ACHN (cell line): ENCODE measurements around the gene LRG1.
A peak's percentile ranks its signal among the peaks of the same experiment; 100 is the strongest.
"Not testable (repeated sequence)": the region's sequence is repeated elsewhere in the genome, so short reads cannot be mapped to it uniquely, and the experiment has no call there.

Experiments
- DNase-seq: peaks from one replicate; pipeline ENCODE4 v3.0.0-alpha.2; 2015
- in situ Hi-C: cut with HindIII; loops from 2 replicates; pipeline ENCODE4 v1.10.0; 2017; ENCODE audit warnings: low sequenced_read_pairs, low pct_ligation_motif_present, low pct_unique_long_range_greater_than_20kb

The LRG1 gene

DNA sequence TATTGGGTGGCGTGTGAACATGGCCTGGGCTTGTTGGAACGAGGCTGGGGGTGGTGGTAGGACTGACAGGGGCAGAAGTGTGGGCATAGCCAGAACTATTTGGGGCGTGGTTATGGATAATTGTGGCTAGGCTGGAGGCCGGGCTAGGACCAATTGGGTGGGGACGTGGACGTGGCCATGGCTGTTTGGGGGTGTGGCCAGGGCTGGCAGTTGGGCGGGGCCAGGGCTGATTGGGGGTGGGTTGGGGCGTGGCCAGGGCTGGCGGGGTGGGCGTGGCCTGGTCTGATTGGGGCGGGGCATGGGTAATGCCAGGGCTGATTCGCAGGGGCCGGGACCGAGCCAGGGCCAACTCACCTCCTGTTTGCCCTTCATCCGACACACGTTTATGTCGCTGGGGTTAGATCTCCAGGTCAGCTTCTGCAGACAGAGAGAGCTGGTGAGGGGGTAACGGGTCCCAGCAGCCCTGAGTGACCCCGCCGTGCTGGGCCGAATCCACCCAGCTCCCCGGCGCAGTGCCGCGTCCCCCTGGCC lies 16.8 kb upstream of the LRG1 start:
- peak; percentile 11 for DNase-seq

GRCh38 chr19:4555657-4556561 lies 16.1 kb upstream of the LRG1 start:
- in situ Hi-C loops = no loop called here

More for the DNA sequence above, 16.8 kb upstream of the LRG1 start:
- in situ Hi-C loops = no loop called here

DNA sequence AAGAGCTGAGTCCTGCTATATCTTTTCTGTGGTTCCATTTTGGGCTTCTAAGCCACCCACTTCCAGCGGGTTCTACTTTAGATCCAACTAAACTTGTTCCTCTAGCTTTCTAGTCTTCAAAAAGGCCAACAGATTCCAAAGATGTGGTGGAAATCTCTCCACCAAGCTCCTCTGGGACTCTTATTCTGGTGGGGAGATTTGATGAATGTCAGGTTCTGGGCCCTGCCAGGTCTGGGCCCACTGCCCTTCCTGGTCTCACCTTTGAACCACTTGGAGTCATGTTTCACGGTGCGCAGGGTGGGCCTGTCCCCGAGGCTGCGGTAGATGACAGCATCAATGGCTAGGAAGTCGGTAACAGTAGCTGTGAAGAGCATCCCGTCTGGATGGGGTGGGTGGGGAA lies 14.9 kb upstream of the LRG1 start:
- in situ Hi-C loops = no loop called here
- DNase-seq = no peak

More at GRCh38 chr19:4555657-4556561, 16.1 kb upstream of the LRG1 start:
- DNase-seq = no peak

GRCh38 chr19:4553775-4554174 lies 13.9 kb upstream of the LRG1 start:
- DNase-seq = no peak
- in situ Hi-C loops = no loop called here

- in situ Hi-C loops = no loop called here
- no peak for DNase-seq
Measured at GRCh38 chr19:4553092-4553695, 13.4 kb upstream of the LRG1 start.

DNA sequence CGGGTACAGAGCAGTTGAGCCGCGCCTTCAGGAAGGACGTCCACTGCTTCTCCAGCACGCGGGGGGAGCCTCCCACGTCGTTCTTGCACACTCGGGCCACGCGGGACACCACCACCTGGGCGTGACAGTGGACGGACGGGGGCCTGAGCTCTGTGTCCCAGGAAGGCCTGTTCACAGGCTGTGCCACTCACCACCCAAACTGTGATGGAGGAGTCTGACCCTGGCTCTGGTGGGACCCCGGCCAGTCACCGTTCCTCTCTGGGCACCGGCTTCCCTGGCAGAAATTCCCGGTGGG lies 12.6 kb upstream of the LRG1 start:
- no peak for DNase-seq
- in situ Hi-C loops = no loop called here

DNA sequence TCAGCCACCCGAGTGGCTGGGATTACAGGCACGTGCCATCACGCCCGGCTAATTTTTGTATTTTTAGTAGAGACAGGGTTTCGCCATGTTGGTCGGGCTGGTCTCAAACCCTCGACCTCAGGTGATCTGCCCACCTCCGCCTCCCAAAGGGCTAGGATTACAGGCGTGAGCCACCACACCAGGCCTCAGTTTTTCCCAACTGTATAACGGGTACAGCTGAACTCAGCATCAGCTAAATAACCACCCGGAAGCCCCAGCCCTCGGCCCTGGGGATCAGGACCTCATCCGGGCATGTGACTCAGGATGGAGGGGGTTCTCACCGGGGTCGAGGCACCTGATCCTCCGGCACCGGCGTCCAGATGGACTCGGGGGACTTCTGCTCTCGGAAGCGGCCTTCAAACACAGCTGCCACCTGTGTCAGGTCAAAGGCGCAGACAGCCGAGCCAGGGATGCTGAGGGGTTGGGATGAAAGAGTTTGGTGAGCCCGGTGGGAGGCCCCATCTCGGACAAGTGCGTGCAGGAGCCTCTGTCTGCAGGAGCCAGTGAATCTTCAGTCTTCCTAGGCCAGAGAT lies 10.7 kb upstream of the LRG1 start:
- in situ Hi-C loops = no loop called here

GRCh38 chr19:4550018-4550417 lies 10.2 kb upstream of the LRG1 start:
- in situ Hi-C loops = no loop called here
- no peak for DNase-seq

More for the DNA sequence above, 10.7 kb upstream of the LRG1 start:
- no peak for DNase-seq

GRCh38 chr19:4548238-4548584 lies 8.4 kb upstream of the LRG1 start:
- in situ Hi-C loops = no loop called here

GRCh38 chr19:4547303-4548237 lies 7.7 kb upstream of the LRG1 start:
- DNase-seq = peak; percentile 16
- in situ Hi-C loops = no loop called here

More at GRCh38 chr19:4548238-4548584, 8.4 kb upstream of the LRG1 start:
- DNase-seq = no peak

DNA sequence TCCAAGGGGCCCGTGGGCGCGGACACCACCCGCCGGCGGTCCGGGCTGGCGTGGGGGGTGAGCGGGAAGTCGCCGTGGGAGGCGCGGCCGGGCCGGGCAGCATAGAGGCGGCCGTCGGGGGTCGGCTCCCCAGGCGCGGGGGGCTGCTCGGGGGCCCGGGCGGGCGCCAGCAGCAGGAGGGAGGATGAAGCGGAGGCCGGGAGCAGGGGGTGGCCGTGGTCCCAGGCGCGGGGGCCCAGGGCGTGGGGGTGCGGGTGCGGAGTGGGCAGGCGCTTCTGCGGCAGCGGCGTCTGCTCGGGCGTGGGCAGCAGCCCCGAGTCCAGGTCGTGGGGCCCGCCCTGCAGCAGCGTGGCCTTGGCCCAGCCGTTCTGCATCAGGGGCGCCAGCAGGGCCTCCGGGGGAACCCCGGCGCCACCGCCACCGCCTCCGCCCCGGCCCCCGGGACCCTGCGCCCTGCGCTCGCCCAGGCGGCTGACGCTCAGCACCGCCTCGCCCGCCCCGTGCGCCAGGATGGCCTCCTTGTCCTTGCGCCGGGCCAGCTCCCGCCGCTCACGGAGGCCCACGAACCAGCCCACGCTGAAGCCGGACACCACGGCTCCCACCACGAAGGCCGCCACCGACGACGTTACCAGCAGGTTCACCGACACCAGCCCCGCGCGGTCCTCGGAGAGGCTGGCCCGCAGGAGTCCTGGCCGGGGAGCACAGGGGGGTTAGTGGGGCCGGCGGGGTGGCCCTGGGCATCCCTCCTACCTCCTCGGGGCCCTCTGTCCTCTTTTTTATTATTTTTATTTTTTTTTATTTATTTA lies 4.2 kb upstream of the LRG1 start:
- in situ Hi-C loops = no loop called here
- no peak for DNase-seq

DNA sequence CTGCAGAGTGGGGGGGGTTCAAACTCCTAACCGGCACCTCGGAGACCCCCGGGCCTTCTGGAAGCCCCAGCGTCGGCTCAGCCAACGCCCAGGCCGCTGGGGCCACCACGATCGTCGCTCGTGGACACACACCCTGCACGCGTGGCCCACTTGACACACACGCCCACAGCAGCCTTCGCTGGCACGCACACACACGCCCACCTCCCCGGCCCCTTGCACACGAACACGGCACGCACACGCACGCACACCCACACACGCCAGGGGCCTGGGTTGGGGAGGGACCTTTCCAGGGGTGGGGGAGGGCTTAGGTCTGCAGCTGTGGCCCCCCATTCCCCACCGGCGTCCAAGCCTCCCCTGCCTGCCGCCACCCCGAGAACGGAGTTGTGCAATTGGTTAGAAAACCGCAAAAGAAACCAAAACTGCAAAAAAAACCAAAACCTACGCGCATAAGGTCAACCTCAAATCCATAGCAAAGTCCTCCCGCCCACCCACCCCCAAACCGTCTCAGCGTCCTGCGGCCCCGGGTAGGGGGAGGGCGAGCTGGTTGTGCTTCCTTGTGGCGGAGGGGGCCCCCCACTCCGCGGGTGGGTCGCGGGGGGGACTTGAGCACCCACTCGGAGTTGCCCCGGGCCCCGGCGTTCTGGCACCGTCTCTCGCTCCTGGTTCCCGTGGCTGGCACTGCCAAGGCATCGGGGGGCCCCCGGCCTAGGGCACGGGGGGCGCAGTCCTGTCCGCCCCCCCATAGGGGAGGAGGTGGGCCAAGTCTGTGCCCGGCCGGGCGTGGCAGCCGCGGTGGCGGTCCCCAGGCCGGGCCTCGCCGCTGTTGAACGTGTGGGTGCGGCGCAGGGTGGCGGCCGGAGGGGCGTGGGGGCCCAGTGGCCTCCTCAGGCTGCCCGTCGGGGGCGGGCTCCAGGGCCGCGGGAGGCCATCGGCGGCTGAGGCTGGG lies 3.3 kb upstream of the LRG1 start:
- no peak for DNase-seq
- in situ Hi-C loops = no loop called here

- in situ Hi-C loops, DNase-seq: not testable (repeated sequence)
Measured at GRCh38 chr19:4541806-4542145, 1.9 kb upstream of the LRG1 start.

DNA sequence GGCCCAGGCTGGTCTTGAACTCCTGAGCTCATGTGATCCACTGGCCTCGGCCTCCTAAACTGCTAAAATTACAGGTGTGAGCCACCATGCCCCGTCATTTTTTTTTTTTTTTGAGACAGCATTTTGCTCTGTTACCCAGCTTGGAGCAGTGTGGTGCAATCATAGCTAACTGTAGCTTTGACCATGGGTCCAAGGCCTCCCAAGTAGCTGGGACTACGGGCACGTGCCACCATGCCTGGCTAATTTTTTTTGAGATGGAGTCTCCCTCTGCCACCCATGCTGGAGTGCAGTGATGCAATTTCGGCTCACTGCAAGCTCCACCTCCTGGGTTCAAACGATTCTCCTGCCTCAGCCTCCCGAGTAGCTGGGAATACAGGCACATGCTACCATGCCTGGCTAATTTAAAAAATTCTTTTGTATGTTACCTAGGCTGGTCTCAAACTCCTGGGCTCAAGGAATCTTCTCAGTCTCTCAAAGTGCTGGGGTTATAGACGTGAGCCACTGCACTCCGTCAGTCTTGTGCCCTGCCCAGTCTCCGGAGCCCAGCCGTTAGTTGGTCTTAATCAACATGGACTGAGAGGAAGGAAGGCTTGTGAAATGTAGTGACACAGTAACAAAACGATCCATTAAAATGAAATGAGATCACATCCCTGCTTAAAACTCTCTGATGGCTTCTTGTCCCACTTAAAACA lies 1.4 kb upstream of the LRG1 start:
- DNase-seq = no peak
- in situ Hi-C loops = no loop called here

DNA sequence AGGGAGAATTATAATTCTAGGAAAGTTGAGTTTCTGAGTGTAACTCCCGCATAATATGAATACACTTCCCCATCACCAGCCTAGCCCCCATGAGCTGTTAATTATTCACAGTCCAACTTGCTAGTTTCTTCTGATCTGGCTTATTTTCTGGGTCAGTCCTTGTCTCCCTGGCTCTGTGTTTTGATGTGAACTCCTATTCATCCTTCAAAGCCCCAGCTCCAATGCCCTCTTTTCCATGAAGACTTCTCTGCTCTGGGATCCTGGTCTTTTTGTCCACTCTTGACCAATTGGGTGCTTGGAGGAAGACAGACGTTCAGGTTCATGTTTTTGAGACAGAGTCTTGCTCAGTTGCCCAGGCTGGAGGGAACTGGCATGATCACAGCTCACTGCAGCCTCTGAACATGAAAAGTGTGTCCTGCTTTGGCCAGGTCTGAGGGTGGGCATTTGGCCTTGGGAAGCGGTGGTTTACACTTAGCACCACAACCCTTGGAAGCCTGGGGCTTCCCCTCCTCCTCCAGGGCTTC lies 605 bp downstream of the LRG1 start:
- no peak for DNase-seq
- in situ Hi-C loops = no loop called here

- in situ Hi-C loops = no loop called here
- DNase-seq = no peak
Measured at GRCh38 chr19:4538601-4538954, 1.3 kb downstream of the LRG1 start.
